ENCODE results near the gene MOCS3.

DNA sequence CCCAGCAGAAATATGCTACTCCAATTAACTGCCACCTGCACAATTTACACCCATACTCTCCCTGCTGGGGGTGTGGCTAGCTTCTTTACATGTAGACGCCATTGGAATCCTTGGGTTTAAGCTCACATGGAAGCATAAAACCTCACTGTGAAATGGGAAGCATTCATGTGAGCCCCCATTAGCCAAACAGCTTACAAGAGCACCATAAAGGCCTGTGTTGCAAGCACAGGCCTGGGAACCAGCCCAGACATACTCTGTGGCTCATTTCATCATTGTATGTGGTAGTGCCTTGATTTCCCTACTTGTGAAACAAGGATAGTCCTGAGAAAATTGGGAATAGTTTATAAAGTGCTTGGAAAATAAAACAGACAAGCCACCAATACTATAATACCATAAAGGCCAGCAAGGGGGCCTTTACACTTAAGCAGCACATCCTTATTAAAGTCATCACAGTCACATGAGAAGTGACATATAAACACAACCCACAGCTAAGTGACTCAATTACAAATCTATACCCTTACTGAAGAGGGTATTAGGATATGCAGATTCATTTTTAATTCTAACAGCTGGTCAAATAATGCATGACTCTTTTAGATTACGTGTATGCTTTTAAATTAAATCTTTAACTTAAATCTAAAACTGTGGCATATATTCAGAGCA lies 34.2 kb upstream of the MOCS3 start:
- TF ChIP-seq, protein P1, sequence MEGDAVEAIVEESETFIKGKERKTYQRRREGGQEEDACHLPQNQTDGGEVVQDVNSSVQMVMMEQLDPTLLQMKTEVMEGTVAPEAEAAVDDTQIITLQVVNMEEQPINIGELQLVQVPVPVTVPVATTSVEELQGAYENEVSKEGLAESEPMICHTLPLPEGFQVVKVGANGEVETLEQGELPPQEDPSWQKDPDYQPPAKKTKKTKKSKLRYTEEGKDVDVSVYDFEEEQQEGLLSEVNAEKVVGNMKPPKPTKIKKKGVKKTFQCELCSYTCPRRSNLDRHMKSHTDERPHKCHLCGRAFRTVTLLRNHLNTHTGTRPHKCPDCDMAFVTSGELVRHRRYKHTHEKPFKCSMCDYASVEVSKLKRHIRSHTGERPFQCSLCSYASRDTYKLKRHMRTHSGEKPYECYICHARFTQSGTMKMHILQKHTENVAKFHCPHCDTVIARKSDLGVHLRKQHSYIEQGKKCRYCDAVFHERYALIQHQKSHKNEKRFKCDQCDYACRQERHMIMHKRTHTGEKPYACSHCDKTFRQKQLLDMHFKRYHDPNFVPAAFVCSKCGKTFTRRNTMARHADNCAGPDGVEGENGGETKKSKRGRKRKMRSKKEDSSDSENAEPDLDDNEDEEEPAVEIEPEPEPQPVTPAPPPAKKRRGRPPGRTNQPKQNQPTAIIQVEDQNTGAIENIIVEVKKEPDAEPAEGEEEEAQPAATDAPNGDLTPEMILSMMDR (IDR thresholded peaks at IDR 0.05): no peak
- no peak for TF ChIP-seq EP300 (IDR thresholded peaks at IDR 0.05)
